T follicular helper cell (primary cell): ENCODE data around the gene ATG13.

Experiments used
- DNase-seq: peaks from one replicate; pipeline ENCODE4 v3.0.0-alpha.2; 2020; ENCODE audit warnings: low read depth

Gene ATG13

DNA sequence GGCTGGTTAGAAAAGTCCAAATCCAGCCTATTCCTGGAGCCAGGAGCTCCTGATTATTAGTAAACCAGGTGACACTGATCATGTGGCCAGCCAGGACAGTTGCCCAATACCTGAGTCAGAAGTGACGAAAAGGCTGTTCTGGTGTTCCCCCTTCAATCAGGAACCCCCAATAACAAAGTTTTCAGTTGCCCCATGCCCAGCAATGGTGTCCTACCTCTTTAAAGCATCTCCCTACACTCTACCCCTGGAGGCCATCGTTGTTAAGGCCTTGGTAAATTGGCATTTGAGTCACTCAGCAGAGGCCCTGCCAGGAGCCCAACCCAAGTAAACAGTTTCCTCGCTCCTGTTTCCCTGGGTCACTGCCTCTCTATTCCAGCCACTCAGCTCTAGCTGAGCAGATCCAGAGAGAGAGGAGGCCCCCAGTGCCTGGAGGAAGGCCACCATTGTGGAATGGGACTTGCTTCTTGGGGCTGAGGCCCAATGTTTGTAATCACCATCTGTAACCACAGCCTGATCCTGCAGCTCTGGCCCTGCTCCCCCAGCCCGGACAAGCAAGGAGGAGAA, 58.0 kb downstream of the ATG13 start:
- DNase-seq, result no peak

DNA sequence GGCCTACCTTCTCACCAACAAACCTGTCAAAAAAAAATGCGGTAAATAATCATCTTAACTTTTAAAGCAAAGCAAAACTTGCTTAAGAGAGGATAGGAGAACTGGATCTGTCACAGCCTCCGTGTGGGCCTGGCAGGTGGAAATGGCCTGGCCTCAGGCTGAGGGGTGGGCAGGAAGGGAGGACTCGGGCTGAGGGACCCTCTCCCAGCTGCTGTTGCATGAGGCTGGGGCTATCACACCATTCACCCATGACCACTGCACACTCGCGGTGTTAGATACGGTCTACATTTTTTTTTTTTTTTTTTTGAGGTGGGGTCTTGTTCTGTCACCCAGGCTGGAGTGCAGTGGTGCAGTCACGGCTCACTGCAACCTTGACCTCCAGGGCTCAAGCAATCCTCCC, 58.6 kb downstream of the ATG13 start:
- DNase-seq, result no peak

GRCh38 chr11:46676436-46677158, 59.2 kb downstream of the ATG13 start:
- no peak for DNase-seq

DNA sequence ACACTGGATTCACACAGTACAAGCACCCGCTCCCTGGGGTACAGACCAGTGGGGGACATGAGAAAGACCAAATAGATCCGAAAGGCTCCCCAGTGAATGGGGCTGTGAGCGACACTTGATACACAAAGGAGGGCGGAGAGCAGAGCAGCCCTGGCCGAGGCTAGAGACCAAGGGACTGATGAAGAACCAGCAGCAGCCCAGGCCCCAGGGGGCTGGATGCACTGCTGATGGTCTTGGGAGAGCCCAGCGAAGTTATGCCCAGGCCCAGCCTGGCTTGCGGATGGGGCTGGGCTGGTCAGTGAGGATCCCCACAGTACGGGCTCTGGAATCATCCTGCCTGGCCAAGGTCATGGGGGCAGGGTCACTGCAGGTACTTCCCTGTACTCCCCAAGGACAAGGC, 59.8 kb downstream of the ATG13 start:
- DNase-seq, result no peak

DNA sequence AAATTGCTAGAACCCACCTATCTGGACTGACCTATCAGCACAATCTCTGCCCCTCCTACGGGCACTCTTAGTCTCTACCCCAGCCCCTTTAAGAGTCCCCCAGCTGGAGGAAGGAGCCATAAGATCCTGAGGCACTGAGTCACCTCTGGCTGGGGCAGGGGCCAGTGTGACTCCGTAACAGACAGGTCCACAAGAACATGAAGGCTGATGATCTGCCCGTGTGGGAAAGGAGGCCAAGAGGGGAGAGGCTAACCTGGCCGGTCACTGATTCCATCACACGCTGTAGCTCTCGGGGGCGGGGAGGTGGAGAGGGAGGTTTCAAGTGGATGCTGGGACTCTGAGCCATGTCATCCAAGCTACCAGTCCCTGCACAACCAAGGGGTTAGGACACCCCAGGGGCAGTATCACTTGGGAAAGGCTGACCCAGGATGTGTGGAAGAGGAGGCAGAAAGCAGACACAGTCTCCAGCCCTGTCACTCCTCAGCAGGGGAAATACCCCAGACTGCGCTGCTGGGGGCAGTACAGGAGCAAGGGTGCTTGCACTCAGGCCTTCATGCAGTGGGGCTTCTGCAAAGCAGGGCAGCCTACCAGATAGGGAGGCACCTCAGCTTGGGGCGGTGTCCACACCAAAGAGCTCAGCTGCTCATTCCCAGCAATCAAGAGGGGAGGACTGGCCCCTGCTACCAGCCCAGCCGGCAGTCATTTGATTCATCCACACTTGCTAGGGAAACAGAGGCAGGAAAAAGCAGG, 60.8 kb downstream of the ATG13 start:
- no peak for DNase-seq

GRCh38 chr11:46678741-46679130, 61.4 kb downstream of the ATG13 start:
- no peak for DNase-seq

DNA sequence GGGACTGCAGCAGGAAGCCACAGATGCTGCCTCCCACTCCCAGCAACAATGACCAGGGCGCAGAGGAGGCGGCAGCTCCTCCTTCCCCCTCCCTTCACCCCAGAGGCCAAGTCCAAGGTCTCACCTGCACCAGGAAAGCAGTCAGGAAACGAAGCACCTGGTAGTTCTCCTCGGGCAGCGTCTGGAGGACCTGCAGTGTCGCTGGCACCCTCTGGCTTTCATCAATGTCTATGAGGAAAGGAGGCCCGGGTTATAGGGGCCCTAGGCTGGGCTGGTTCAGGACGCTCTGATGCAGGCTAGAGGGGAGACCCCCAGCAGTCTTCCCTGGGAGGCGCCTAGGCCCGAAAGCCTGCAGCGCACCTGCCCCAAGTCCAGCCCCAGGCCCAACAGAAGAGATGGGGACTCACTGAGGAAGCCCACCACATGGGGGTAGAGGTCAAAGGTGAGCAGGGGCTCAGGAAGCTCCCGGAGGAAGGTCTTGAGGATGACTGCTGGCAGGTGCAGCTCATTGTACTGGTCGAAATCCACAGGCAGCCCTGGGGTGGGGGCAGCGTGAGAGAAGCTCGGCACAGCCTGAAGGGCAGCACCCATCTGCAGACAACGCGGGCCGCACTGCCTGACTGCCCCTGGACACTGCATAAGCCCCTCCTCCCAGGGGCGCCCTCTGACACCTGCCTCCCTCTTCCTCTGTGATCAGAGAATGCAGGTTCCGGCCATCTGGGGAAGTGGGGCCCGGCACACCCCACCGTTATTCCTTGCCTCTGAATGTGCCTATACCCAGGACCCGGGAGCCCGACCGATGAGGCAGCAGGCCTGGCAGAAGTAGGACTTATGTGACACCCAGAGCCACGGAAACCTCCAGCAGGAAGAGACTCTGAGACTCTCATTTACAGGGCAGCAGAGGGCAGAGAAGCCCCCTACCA, 62.1 kb downstream of the ATG13 start:
- DNase-seq, result no peak

GRCh38 chr11:46680164-46680760, 62.9 kb downstream of the ATG13 start:
- DNase-seq, result no peak

DNA sequence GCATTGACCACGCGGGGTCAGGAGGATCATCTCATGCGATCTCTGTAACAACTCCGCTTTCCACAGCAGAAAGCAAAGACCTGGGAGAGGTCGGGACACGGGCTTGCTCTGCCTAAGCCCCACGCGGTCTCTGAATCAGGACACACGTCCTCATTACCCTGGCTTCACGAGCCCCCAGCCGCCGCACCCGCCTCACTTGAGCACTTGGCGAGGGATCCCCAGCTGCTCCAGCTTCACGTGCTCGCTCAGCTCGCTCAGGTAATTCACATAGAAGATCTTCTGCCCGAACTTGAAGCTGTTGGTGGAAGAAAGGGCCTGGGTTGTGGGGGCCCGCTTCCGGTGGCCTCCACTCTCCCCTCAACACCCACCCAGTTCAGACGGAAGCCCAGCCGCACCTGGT, 63.5 kb downstream of the ATG13 start:
- DNase-seq, result no peak

DNA sequence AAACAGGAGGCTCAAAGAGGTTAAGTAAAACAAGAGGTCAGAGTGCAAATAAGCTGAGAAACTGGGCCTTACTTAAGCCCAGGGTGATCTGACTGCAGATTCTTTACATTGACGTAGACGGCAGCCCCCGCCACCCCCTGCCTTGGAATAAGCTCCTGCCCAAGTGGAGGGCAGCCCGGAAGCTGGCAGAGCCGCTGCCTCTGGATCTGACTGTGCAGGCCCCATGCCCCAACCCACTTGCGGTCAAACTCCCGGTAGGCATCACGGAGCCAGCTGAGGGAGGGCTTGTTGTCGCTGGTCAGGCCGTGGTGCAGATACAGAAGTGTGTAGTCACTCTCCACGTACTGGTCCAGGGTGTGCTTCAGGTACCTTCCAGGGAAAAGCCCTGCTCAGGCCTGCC, 64.5 kb downstream of the ATG13 start:
- no peak for DNase-seq

GRCh38 chr11:46682773-46683752, 65.7 kb downstream of the ATG13 start:
- DNase-seq, result no peak

GRCh38 chr11:46684367-46684766, 67.0 kb downstream of the ATG13 start:
- DNase-seq, result no peak

- no peak for DNase-seq
Observed at GRCh38 chr11:46686886-46687795, 69.8 kb downstream of the ATG13 start.

DNA sequence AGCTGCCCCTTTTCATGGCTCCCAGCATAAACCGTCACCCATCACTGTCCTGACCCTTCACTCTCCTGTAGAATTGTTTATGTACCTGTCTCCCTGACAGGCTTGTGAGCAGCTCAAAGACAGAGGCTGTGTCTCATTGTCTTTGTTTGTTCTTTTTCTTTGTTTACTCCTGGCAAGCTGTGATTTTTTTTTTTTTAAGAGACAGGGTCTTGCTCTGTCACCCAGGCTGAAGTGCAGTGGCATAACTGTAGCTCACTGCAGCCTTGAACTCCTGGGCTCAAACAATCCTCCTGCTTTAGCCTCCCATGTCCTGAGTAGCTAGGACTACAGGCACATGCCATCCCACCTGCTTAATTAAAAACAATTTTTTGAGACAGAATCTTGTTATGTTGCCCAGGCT, 73.3 kb downstream of the ATG13 start:
- no peak for DNase-seq

DNA sequence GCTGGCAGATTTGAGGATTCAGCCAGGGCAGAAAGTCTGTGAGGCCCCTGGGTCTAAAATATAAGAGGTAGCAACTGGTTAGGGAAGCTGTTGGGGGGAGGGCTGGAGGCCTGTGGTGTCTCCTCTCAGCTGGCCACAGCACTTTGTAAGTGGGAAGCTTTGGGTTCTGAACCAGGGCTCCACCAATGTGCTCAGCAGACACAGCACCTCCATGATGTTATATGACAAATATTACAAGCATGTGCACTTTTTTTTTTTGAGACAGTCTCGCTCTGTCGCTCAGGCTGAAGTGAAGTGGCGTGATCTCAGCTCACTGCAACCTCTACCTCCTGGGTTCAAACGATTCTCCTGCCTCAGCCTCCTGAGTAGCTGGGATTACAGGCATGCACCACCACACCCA, 75.1 kb downstream of the ATG13 start:
- DNase-seq, result no peak

GRCh38 chr11:46693597-46694012, 76.3 kb downstream of the ATG13 start:
- DNase-seq, result no peak

DNA sequence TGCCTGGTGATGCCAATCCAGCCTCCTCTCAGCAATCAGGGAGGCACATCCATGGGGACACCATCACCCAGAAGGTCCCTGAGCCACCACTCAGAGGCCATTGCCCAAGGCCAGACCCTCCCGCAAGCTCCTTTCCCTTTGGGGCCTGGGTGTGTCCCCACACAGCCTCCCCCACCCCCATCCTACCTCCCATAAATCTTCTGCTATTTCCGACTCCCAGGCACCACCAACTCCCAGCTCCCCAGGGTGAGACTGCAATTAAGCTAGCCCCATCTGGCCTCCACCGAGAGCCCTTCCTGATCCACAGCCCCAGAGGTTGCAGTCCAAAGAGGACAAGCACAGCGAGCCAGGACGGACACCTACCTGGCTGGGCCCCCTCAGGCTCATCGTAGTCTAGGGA, 76.7 kb downstream of the ATG13 start:
- DNase-seq, result no peak

GRCh38 chr11:46694607-46695006, 77.3 kb downstream of the ATG13 start:
- DNase-seq, result no peak
